Suppressor macrophage treated with lipopolysaccharide for 4 hours (primary cell): ENCODE measurements around the gene GTF3C1.

Experiments used
- DNase-seq: peaks from one replicate; pipeline ENCODE4 v3.0.0-alpha.2; 2020

GTF3C1 gene

DNA sequence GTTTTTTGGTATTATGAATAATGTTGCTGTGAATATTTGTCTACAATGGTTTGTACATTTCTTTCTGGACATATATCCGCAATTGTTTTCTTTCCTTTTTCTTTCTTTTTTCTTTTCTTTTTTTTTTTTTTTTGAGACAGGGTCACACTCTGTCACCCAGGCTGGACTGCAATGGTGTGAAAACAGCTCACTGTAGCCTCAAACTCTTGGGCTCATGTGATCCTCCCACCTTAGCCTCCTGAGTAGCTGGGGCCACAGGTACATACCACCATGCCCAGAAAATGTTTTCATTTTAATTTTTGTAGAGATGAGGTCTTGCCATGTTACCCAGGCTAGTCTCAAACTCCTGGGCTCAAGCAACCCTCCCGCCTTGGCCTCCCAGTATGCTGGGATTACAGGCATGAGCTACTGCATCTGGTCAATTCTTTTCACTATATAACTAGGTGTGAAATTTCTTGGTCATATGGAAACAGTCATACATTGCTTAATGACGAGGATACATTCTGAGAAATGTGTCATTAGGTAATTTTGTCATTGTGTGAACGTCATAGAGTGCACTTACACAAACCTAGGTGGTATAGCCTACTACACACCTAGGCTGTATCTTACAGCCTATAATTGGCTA lies 132.6 kb downstream of the GTF3C1 start:
- no peak for DNase-seq

DNA sequence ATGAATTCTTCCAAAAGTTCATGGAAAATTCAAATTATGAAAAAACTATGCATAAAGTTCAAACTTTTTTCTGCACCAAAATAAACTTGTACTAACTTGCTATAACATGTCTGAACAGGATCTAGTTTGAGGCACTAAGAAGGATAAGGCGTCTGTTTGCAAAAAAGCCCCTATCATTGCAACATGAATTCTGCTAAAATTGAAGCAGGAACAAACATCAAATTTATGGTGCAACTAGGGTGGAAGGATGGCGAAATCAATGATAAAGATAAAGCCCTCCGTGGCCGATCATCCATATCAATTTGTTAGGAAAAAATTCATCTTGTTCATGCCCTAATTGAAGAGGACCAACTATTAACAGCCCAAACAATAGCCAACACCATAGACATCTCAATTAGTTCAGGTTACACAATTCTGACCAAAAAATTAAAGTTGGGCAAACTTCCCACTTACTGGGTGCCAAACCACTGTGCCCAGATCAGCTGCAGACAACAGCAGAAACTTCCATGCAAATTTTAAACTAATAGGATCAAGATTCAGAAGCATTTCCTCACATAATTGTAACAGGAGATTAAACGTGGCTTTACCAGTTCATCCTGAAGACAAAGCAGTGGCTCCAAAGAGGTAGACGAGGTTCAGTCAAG lies 134.8 kb downstream of the GTF3C1 start:
- DNase-seq, result peak; percentile 56

- DNase-seq, result no peak
Measured at GRCh38 chr16:27413956-27414355, 135.8 kb downstream of the GTF3C1 start.

DNA sequence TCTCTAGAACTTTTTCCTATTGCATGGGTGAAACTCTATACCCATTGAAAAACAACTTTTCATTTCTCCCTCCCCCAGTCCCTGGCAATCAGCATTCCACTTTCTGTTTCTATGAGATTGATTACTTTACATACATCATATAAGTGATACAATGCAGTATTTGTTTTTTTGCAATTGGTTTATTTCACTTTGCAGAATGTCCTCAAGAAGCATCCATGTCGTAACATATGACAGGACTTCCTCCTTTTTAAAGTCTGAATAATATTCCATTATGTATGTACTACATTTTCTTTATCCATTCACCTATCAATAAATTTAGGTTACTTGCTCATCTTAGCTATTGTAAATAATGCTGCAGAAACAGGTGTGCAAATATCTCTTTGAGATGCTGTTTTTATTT lies 139.0 kb downstream of the GTF3C1 start:
- DNase-seq, result peak; percentile 58
